HG03457 (cell line): ENCODE measurements around the gene RBMX2.

ENCODE experiments used
- ATAC-seq: cut with Tn5 transposase; IDR thresholded peaks from one replicate; pipeline ENCODE4 v1.9.1; 2021; ENCODE audit warnings: moderate number of reproducible peaks; ENCODE audit not compliant: unreplicated experiment

The RBMX2 gene

DNA sequence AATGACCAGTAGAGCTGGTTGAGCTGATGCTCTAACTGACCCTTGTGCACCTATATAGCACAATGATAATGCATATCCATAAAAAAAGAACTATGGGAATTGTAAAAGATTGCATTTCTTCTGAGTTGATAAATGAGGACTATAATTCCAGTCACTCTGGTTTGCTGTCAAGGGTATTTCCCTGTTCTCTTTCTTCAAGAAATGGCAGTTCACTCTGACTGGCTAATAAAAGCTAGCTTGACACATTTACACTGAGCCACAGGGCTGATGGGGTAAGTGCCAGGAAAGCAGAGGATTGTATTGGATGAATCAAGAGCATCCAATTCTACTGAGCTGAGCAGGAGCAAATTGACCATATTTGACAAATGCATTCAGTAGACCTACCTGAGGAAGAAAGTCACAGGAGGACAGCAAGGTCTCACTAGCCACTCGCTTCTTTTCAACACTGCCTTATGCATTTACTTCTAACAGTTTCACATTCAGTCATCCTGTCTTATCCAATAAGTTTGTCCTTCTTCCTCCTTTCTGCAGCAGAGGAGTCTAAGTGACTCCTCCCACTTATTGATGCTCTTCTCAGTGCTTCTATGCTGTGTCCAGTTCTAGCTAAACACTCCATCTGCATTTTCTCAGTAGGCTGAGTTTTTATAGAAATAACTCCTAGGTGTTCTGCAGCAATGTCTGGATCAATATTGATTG, 43.0 kb downstream of the RBMX2 start:
- no peak for ATAC-seq

DNA sequence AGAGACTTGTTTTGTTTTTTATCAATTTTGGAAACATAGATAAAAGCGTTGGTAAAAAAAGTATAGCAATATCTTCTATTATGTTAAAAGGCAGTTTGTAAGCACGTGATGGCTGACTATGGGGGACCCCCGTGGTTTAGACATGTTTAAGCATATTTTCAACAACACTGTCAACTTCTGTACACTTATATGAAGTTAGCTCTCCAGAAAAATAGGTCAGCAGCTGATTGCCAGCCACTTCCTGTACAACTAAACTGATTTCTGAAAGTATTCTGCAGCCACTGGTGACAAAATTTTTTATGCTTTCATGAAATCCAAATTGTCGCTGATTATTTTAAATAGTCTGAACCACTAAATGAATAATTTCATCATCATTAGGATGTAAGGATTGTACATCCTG, 45.2 kb downstream of the RBMX2 start:
- ATAC-seq = no peak
